ENCODE data around the gene MAMLD1.

DNA sequence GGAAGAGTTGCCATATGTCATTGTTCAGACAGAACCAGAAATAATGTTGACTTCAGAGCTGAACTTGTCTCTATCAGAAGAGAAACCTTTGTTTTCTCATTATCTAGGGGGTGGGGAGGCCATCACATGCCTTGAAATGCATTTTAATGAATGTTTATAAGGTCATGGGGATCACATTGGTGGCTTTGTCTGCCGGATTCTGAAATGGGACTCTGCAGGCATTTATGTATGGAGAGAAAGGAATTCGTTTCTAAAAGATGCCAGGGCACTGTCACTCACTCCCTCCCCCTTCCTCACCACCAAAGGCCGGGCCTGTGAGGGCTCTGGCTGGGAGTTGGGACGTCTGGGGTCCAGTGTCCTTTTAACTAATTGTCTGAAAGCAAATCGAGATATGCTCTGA lies 102.2 kb downstream of the MAMLD1 start:
- TF ChIP-seq, protein P1, sequence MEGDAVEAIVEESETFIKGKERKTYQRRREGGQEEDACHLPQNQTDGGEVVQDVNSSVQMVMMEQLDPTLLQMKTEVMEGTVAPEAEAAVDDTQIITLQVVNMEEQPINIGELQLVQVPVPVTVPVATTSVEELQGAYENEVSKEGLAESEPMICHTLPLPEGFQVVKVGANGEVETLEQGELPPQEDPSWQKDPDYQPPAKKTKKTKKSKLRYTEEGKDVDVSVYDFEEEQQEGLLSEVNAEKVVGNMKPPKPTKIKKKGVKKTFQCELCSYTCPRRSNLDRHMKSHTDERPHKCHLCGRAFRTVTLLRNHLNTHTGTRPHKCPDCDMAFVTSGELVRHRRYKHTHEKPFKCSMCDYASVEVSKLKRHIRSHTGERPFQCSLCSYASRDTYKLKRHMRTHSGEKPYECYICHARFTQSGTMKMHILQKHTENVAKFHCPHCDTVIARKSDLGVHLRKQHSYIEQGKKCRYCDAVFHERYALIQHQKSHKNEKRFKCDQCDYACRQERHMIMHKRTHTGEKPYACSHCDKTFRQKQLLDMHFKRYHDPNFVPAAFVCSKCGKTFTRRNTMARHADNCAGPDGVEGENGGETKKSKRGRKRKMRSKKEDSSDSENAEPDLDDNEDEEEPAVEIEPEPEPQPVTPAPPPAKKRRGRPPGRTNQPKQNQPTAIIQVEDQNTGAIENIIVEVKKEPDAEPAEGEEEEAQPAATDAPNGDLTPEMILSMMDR (IDR thresholded peaks at IDR 0.05; ENCODE audit: extremely low read depth in 1 of 2, insufficient read depth in 1 of 2, low read depth in 1 of 2, low read length in 2 of 2): no peak
- TF ChIP-seq POLR2A (IDR thresholded peaks at IDR 0.05; ENCODE audit: low read depth, low read length) (no peak), EZH2 (IDR thresholded peaks at IDR 0.05; ENCODE audit: borderline replicate concordance, low read depth, low read length, severe bottlenecking) (no peak), POLR2AphosphoS5 (IDR thresholded peaks at IDR 0.05; ENCODE audit: insufficient read depth, low read depth, low read length) (no peak), MYC (IDR thresholded peaks at IDR 0.05; ENCODE audit: low read depth, low read length) (no peak), JUN (IDR thresholded peaks at IDR 0.05; ENCODE audit: borderline replicate concordance, insufficient read depth, insufficient read length, low read depth) (no peak)

Data from endothelial cell of umbilical vein (primary cell).